ENCODE data around the gene NDUFB10.

GRCh38 chr16:1992704-1993317 lies 33.5 kb downstream of the NDUFB10 start:
- TF ChIP-seq POLR2AphosphoS5 (IDR thresholded peaks at IDR 0.05; ENCODE audit: low read depth, low read length) (no peak), TAF1 (IDR thresholded peaks at IDR 0.05; ENCODE audit: borderline replicate concordance, insufficient read depth, low read length) (no peak), REST (IDR thresholded peaks at IDR 0.05; ENCODE audit: insufficient read depth in 1 of 2, low read depth in 2 of 2, low read length in 2 of 2) (no peak)

Measured in PFSK-1 (cell line).